Measurements from ENCODE around the gene FRS3.

Gene FRS3

GRCh38 chr6:41726876-41727275, 52.8 kb downstream of the FRS3 start:
- TF ChIP-seq TARDBP (IDR thresholded peaks at IDR 0.05) (no peak), HDGF (IDR thresholded peaks at IDR 0.05; ENCODE audit: borderline replicate concordance) (no peak), CTBP1 (IDR thresholded peaks at IDR 0.05; ENCODE audit: borderline replicate concordance) (no peak), NFRKB (IDR thresholded peaks at IDR 0.05) (no peak), ZNF384 (IDR thresholded peaks at IDR 0.05) (no peak), ARNT (IDR thresholded peaks at IDR 0.05) (no peak), FOXM1 (IDR thresholded peaks at IDR 0.05; ENCODE audit: borderline replicate concordance) (no peak), ELF4 (IDR thresholded peaks at IDR 0.05) (no peak), SP1 (IDR thresholded peaks at IDR 0.05) (no peak), L3MBTL2 (conservative IDR thresholded peaks at IDR 0.05) (no peak), SUZ12 (IDR thresholded peaks at IDR 0.05) (no peak), FOXA1 (IDR thresholded peaks at IDR 0.05) (no peak), BHLHE40 (IDR thresholded peaks at IDR 0.05; ENCODE audit: borderline replicate concordance) (no peak), FOXK2 (IDR thresholded peaks at IDR 0.05) (no peak), LEF1 (IDR thresholded peaks at IDR 0.05; ENCODE audit: borderline replicate concordance) (no peak)
- TF ChIP-seq, protein P1, sequence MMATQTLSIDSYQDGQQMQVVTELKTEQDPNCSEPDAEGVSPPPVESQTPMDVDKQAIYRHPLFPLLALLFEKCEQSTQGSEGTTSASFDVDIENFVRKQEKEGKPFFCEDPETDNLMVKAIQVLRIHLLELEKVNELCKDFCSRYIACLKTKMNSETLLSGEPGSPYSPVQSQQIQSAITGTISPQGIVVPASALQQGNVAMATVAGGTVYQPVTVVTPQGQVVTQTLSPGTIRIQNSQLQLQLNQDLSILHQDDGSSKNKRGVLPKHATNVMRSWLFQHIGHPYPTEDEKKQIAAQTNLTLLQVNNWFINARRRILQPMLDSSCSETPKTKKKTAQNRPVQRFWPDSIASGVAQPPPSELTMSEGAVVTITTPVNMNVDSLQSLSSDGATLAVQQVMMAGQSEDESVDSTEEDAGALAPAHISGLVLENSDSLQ (IDR thresholded peaks at IDR 0.05): no peak
- POLR2A ChIA-PET: no interaction called here
- no peak for DNase-seq (ENCODE audit: extremely low spot score)
- CTCF ChIA-PET: no interaction called here

GRCh38 chr6:41724586-41725501, 54.9 kb downstream of the FRS3 start:
- POLR2A ChIA-PET: interaction anchor here (1.3 kb wide), 1 partner anchor 10 kb away, joined by 4 read pairs; no protein-coding TSS in a partner anchor
- CTCF ChIA-PET: no interaction called here
- DNase-seq (ENCODE audit: extremely low spot score): no peak

GRCh38 chr6:41724228-41724580, 55.5 kb downstream of the FRS3 start:
- TF ChIP-seq ZNF384 (IDR thresholded peaks at IDR 0.05): no peak
- CTCF ChIA-PET: no interaction called here
- POLR2A ChIA-PET: interaction anchor here (1.3 kb wide), 1 partner anchor 10 kb away, joined by 4 read pairs; no protein-coding TSS in a partner anchor
- DNase-seq (ENCODE audit: extremely low spot score): no peak

More at GRCh38 chr6:41724586-41725501, 54.9 kb downstream of the FRS3 start:
- no peak for TF ChIP-seq FOXK2 (IDR thresholded peaks at IDR 0.05)
- no peak for TF ChIP-seq SP1 (IDR thresholded peaks at IDR 0.05)
- no peak for TF ChIP-seq BHLHE40 (IDR thresholded peaks at IDR 0.05; ENCODE audit: borderline replicate concordance)
- no peak for TF ChIP-seq ARNT (IDR thresholded peaks at IDR 0.05)
- no peak for TF ChIP-seq L3MBTL2 (conservative IDR thresholded peaks at IDR 0.05)
- no peak for TF ChIP-seq LEF1 (IDR thresholded peaks at IDR 0.05; ENCODE audit: borderline replicate concordance)
- TF ChIP-seq NFRKB (IDR thresholded peaks at IDR 0.05): no peak
- no peak for TF ChIP-seq FOXA1 (IDR thresholded peaks at IDR 0.05)
- no peak for TF ChIP-seq ZNF384 (IDR thresholded peaks at IDR 0.05)
- no peak for TF ChIP-seq FOXM1 (IDR thresholded peaks at IDR 0.05; ENCODE audit: borderline replicate concordance)

DNA sequence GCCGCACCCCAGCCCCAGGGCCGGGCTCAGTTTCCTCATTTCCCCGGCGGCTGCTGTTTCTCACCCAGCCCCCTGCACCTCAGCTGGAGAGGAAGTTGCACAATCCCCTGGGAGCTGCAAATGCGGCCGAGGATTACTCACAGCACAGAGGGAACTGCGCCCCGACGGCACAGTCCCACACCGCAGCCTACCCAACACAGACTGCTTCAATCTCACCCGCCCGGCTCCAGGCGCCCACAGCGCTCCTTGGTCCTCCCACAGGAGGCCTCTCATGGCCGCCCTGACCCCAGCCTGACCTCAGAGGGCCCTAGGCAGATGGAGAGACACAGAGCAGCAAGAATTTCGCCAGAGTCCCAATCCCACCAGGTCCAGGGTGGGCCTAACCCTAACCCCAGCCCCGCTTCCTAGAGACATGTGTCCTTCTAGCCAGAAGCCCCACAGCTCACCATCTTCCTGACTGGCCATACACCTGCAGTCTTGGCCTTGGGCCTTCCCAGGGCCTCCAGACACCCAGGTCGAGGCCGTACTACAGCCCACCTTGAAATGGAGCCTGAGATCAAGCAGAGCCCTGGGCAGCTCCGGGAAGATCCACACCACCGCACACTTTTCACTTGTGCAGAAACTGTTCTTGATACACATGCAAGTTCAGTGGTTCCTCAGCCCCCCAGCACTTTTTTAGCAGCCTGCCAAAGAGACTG, 56.0 kb downstream of the FRS3 start:
- TF ChIP-seq TARDBP (IDR thresholded peaks at IDR 0.05) (no peak), LEF1 (IDR thresholded peaks at IDR 0.05; ENCODE audit: borderline replicate concordance) (no peak)
- ChIA-PET POLR2A (interaction anchor here (1.3 kb wide), 1 partner anchor 11 kb away, joined by 4 read pairs; no protein-coding TSS in a partner anchor), CTCF (no interaction called here)
- no peak for DNase-seq (ENCODE audit: extremely low spot score)

DNA sequence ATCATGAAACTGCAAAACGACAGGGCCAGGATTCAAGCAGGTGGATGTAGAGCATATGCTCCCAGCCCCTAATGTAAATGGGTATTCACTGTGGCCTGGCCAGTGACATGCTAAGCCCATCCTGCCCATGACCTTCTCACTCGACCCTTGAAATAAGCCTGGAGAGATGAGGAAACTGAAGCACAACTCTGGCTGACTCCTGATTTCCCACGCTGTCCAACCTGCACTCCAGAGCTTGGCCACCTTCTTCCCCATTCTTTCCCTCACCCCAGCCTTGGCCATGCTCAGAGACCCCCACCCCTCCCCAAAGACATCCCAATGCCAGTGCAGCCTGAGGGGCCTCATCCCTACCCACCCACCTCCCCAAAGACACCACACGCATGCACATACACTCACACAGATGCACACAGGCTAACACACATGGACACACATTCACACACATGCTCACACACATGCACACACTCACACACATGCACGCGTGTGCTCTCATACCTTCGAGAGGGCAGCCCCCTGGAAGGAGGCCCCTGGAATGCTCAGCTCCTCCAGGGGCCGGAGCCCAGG, 56.7 kb downstream of the FRS3 start:
- TF ChIP-seq HDGF (IDR thresholded peaks at IDR 0.05; ENCODE audit: borderline replicate concordance) (no peak), CTBP1 (IDR thresholded peaks at IDR 0.05; ENCODE audit: borderline replicate concordance) (no peak), TARDBP (IDR thresholded peaks at IDR 0.05) (no peak), LEF1 (IDR thresholded peaks at IDR 0.05; ENCODE audit: borderline replicate concordance) (no peak), L3MBTL2 (conservative IDR thresholded peaks at IDR 0.05) (no peak), NFRKB (IDR thresholded peaks at IDR 0.05) (no peak), FOXM1 (IDR thresholded peaks at IDR 0.05; ENCODE audit: borderline replicate concordance) (no peak), SP1 (IDR thresholded peaks at IDR 0.05) (no peak), ZNF384 (IDR thresholded peaks at IDR 0.05) (no peak), FOXK2 (IDR thresholded peaks at IDR 0.05) (no peak), FOXA1 (IDR thresholded peaks at IDR 0.05) (no peak), BHLHE40 (IDR thresholded peaks at IDR 0.05; ENCODE audit: borderline replicate concordance) (no peak)
- TF ChIP-seq, protein P1 (IDR thresholded peaks at IDR 0.05): no peak
- no peak for DNase-seq (ENCODE audit: extremely low spot score)
- POLR2A ChIA-PET: interaction anchor here (1.3 kb wide), 1 partner anchor 12 kb away, joined by 4 read pairs; no protein-coding TSS in a partner anchor
- CTCF ChIA-PET: no interaction called here

GRCh38 chr6:41721414-41721813, 58.3 kb downstream of the FRS3 start:
- DNase-seq (ENCODE audit: extremely low spot score): no peak
- no peak for TF ChIP-seq FOXA1 (IDR thresholded peaks at IDR 0.05)
- no peak for TF ChIP-seq ELF4 (IDR thresholded peaks at IDR 0.05)
- CTCF ChIA-PET: interaction anchor here (1.1 kb wide), 1 partner anchor 16 kb away, joined by 4 read pairs; no protein-coding TSS in a partner anchor
- POLR2A ChIA-PET: no interaction called here
